SIG-M5 treated with dmso at 0.1 percent for 504 hours (cell line): ENCODE measurements around the gene MYBBP1A.
"Not testable (repeated sequence)": the region's sequence is repeated elsewhere in the genome, so short reads cannot be mapped to it uniquely, and the experiment has no call there.

Experiments used
- DNase-seq: peaks from one replicate; lab custom pipeline; 2025; ENCODE audit not compliant: unreplicated experiment; lab: John Stamatoyannopoulos, UW

Gene MYBBP1A

GRCh38 chr17:4554997-4555799 lies at the start of gene MYBBP1A:
MYBBP1A (minus strand) TSS chr17:4555384; CDS start chr17:4555324, 60 bp downstream.
- DNase-seq, result peak; percentile 95

- not testable (repeated sequence) for DNase-seq
Measured at GRCh38 chr17:4604736-4605135, 49.6 kb upstream of the MYBBP1A start.

GRCh38 chr17:4604111-4604644 lies 49.0 kb upstream of the MYBBP1A start:
- no peak for DNase-seq

DNA sequence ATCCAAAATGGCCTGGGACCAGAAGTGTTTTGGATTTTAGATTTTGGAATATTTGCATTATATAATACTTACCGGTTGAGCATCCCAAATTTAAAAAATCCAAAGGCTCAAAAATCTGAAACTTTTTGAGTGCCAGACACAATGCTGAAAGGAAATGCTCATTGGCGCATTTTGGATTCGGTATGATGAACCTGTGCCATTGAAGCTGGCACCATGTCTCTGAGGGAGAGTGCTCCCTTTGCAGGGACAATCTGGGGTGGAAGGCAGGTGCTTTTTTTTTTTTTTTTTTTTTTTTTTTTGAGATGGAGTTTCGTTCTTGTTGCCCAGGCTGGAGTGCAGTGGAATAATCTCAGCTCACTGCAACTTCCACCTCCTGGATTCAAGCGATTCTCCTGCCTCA lies 46.9 kb upstream of the MYBBP1A start:
- no peak for DNase-seq

GRCh38 chr17:4601326-4601725 lies 46.1 kb upstream of the MYBBP1A start:
- no peak for DNase-seq

DNA sequence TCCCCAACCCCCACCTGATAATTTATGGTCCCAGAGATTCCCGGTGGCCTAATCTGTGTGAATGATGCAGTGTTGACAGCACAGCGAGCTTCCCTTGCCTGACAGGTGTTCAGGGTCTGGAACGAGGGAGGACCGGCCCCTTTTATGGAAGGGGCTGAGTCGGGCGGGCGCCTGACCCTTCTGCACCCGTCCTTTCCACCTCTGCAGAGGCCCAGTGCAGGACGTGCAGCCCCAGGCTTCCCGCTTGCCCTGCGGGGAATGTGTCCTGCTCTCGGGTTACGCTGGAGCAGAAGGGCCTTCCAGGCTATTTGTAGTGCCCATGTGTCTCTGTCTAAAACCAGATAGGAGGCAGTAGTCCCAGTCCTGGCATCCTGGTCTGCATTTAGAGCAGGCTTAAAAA lies 45.4 kb upstream of the MYBBP1A start:
- no peak for DNase-seq

DNA sequence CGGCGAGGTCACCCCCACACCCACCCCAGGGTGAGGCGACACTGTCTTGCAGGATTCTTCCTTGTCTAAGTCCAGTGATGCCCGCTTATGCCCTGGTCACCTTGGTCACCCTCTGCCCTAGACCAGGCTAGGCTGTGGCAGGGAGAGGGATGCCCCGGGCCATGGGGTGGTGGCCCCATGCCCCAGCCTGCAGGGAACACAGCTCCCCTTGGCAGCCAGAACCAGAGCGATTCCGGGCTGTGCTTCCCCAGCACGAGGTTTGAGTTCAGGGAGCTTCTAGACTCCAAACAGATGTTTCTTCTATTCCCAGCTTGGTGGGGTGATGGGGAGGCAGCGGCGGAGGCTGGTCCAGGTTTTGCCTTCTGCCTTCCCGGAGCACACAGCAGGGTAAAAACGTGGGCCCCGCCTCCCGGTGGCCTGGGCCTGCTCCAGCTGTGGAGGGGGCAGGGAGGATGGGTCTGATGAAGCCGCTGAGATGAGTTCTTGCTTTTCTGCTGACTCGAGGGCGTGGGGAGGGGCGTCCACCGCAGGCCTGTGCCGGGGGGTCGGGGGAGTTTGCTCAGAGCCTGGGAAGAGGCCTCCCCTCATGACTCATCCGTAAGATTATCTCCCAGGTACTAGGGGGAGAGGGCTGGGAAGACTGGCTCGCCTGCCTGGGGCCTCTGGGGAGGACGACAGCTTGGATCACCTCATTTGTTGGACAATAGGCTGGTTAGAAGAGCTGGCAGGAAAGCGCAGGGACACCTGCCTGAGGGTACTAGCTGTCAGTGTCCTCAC lies 44.5 kb upstream of the MYBBP1A start:
- no peak for DNase-seq

DNA sequence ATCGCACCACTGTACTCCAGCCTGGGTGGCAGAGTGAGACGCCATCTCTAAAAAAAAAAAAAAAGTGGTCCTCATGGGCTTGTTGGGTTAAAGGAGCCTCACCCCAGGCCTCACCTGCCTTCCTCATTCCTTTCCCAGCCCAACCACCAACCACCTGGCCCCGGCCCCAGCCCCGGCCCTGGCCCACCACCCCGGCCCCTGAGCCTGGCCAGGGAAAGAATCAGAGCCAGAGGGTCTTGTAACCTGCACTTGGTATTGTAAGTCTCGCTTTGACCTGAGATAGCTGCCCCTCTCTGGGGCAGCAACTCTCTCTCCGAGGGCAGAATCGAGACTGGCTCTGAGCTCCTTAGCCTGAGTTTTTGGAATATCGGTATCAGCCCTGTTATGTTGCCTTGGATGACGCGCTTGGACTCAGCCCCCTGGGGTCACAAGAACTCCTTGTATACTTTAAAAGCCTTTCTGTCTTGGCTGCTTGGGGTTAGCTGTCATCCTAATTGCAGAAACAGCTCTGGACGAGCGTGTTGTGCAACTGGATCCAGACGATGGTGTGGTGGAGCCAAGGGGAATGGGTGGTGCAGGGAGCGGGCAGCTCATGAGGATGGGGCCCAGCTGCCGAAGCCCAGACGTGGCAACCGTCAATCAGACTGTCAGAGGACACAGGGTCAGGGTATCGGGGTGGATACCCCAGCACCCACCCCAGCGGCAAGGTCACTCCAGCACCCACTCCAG lies 43.8 kb upstream of the MYBBP1A start:
- DNase-seq, result no peak

- DNase-seq, result no peak
Measured at GRCh38 chr17:4597975-4598374, 42.8 kb upstream of the MYBBP1A start.

- no peak for DNase-seq
Measured at GRCh38 chr17:4596636-4597380, 41.6 kb upstream of the MYBBP1A start.

DNA sequence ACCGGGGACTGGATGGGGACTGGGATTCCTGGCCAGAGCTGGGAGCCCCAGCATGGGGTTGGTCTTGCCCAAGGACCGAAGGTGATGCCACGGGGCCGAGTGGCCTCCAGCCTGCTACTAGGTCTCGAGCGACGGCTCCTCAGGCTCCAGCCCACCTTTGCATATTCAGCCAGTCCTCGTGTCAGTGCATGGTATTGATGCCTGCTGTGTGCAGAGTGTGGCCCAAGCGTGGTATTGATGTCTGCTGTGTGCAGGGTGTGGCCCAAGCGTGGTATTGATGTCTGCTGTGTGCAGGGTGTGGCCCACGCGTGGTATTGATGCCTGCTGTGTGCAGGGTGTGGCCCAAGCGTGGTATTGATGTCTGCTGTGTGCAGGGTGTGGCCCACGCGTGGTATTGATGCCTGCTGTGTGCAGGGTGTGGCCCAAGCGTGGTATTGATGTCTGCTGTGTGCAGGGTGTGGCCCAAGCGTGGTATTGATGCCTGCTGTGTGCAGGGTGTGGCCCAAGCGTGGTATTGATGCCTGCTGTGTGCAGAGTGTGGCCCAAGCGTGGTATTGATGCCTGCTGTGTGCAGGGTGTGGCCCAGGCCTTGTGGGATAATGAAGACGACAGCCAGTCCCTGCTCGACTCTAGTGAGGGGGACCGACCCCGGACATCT lies 40.6 kb upstream of the MYBBP1A start:
- DNase-seq, result not testable (repeated sequence)

DNA sequence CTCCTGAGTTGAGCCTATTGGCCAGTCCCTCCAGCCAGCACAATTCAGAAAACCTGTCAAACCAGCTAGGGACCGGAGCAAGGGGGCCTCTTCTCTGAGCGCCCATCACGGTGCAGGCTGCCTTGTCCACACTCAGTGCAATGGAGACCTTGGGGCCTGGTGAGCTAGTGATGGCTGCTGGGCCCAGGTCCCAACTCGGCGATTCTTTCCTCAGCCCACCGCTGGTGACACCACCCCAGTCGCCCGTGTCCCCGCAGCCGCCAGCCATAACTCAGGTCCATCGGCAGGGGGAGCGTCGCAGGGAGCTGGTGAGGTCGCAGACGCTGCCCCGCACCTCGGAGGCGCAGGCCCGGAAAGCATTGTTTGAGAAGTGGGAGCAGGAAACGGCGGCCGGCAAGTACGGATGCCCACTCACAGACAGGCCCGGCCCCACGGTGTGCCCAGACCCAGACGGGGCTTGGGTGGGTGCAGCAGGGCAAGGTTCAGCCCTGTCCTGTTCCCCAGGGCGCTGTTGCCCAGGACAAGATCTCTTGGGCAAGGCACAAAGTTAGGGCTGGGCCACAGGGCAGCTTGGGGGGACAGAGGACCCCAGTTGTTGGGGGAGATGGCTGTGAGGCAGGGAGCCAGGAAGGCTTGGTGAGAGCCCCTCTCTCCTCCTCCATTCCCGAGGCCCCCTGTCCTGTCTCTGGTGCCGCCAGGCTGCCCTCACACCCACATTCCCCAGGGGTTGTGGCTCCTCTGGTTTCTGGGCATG lies 39.9 kb upstream of the MYBBP1A start:
- peak; percentile 10 for DNase-seq

- no peak for DNase-seq
Measured at GRCh38 chr17:4594406-4594805, 39.2 kb upstream of the MYBBP1A start.

GRCh38 chr17:4593021-4593421 lies 37.8 kb upstream of the MYBBP1A start:
- DNase-seq, result no peak

- no peak for DNase-seq
Measured at GRCh38 chr17:4592240-4593005, 37.2 kb upstream of the MYBBP1A start.

DNA sequence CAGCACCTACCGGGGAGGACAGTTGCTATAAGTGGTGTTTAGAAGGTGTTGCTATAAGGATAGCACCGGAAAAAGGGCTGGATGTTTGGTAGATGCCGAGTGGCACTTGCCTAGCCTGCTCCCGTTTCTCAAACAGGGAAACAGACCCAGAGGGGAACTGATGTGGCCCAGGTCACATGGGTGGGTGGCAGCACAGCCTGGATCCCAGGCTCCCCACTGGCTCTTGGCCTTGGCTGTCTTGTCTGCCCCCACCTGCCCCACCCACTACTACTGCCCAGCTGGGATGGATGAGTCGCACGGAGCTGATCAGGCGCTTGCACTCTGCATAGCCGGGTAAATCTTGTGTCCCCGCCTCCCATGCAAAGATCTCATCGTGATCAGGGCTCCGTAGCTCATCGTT lies 36.3 kb upstream of the MYBBP1A start:
- DNase-seq, result no peak

DNA sequence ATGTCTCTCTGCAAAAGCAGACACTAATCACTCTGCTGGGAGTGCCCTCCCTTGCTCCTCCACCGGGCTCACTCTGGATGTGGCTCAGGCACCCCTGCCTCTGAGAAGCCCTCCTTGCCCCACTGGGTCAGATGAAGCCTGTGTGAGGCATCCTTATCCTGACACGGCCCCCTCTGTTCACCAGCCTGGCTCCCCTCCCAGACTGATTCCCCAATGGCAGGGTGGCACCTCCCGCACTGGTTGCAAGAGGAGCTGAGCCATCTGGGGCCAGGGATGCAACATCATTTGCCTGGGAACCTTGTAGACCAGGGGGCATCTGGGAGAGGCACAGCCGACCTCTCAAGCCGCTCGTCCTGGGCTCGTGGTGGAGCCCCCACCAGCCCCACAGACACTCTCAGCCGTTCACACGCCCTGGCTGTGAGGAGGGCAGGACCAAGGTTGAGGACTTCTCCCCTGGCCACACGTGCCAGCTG lies 35.8 kb upstream of the MYBBP1A start:
- no peak for DNase-seq

DNA sequence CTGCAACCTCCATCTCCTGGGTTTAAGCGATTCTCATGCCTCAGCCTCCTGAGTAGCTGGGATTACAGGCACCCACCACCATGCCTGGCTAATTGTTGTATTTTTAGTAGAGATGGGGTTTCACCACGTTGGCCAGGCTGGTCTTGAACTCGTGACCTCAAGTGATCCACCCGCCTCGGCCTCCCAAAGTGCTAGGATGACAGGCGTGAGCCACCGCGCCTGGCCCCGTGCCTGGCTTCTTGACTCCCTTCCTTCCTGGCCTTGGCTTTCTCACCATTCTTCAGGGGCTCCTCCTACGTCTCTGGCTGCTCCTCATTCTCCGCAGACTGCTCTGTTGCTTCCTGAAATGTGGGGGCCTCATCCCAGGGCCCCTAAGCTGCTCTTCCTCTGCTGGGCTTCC lies 34.9 kb upstream of the MYBBP1A start:
- DNase-seq, result not testable (repeated sequence)
